Fibroblast of pulmonary artery (primary cell): ENCODE data around the gene DAAM2.

ENCODE experiments used
- DNase-seq: peaks from one replicate; pipeline ENCODE4 v3.0.0-alpha.2; 2010; ENCODE audit warnings: low read depth
- H3K4me3 ChIP-seq: replicated peaks from 2 replicates; pipeline ENCODE4 v1.5.1; 2011; ENCODE audit warnings: low read depth, mild to moderate bottlenecking, control low read depth, low read length, moderate library complexity
- CTCF ChIP-seq: IDR thresholded peaks from 2 replicates; pipeline ENCODE4 v1.5.1; 2011; ENCODE audit warnings: mild to moderate bottlenecking, control low read depth, low read length, inconsistent platforms; ENCODE audit errors: missing control alignments

Gene DAAM2

GRCh38 chr6:39797751-39798150 is 5.6 kb downstream of the DAAM2 start:
- no peak for TF ChIP-seq CTCF
- H3K4me3 ChIP-seq, result no peak overlapping the region
- no peak for DNase-seq

- DNase-seq, result no peak
- no peak overlapping the region for H3K4me3 ChIP-seq
- no peak for TF ChIP-seq CTCF
Measured at GRCh38 chr6:39800034-39801032, 8.2 kb downstream of the DAAM2 start.

GRCh38 chr6:39801456-39802251 is 9.5 kb downstream of the DAAM2 start:
- no peak for TF ChIP-seq CTCF
- no peak for DNase-seq

GRCh38 chr6:39803872-39804271 is 11.7 kb downstream of the DAAM2 start:
- TF ChIP-seq CTCF, result no peak
- DNase-seq, result no peak
- no peak overlapping the region for H3K4me3 ChIP-seq

More at GRCh38 chr6:39801456-39802251, 9.5 kb downstream of the DAAM2 start:
- no peak overlapping the region for H3K4me3 ChIP-seq

GRCh38 chr6:39804466-39805065 is 12.4 kb downstream of the DAAM2 start:
- TF ChIP-seq CTCF, result no peak
- H3K4me3 ChIP-seq, result no peak overlapping the region
- peak; percentile 44 for DNase-seq

GRCh38 chr6:39806278-39806677 is 14.1 kb downstream of the DAAM2 start:
- no peak overlapping the region for H3K4me3 ChIP-seq
- TF ChIP-seq CTCF, result no peak
- DNase-seq, result peak; percentile 73
